Activated CD8-positive, alpha-beta memory T cell treated with anti-CD3 and anti-CD28 coated beads, Interleukin-2, amount 50 U/mL, for 24 hours (primary cell): ENCODE data around the gene ORC3.
"Not testable (repeated sequence)": the region's sequence is repeated elsewhere in the genome, so short reads cannot be mapped to it uniquely, and the experiment has no call there.

ENCODE experiments used
- DNase-seq: peaks from one replicate; pipeline ENCODE4 v3.0.0-alpha.2; 2020; ENCODE audit errors: extremely low read depth

Gene ORC3

GRCh38 chr6:87697581-87698546 lies 107.9 kb downstream of the ORC3 start:
- DNase-seq, result no peak

GRCh38 chr6:87698547-87699006 lies 108.6 kb downstream of the ORC3 start:
- DNase-seq, result no peak

GRCh38 chr6:87699576-87699975 lies 109.6 kb downstream of the ORC3 start:
- no peak for DNase-seq

DNA sequence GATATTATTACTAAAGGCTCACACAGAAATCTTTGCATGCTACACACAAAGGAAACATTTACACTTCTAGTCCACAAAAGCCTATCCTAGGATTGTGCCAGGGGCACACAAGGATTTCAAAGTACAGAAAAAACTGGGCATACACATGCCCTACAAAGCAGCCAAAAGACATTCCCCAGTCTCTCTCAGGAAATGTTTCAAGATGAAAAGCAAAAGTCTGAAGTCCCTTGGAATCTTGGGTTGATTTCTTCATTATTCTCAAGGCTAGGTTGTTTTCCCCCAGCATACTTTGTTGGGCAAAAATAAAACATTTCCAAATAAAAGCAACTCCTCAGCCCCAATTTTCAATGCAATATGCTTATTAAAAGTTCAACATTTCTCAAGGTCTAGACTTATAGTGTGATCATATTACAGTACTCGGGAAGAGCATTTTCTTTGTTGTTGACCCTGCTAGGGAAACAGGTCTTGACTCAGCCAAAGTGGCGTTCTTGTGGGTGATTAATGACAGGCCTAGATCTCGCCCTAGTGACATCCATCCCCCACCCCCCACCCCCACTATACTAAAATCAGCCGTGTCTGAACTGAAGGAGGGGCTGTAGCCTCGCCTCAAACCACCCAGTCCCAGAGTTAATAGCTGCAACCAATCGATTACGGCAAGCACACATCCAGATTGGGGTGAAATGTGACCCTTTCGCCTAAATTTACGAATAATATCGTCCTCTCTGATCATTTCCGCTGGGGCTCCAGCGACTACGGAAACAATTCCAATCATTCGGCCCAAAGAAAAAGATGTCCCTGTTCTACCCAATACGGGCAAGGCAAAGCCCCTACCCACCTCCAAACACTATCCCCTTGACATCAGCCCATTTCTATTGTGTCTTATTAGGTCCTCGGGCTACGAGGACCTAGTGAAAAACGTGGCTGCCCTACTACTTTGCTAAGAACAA lies 110.7 kb downstream of the ORC3 start:
- DNase-seq, result no peak

DNA sequence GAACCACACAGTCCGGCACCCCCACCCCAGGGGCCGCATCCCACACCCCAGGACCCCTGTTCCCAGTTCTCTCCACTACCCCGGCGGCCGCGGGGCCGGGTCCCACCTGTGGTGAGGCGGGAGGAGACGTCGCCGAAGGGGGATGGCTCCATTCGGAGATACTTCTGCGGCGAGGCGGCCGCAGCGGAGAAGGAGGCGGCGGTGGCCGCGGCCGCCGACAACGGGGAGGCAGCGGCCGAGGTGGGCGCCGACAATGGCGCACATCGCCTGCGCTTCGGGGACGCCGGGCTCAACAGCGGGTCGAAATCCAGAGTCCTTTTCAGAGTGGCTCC lies 111.4 kb downstream of the ORC3 start:
- no peak for DNase-seq

DNA sequence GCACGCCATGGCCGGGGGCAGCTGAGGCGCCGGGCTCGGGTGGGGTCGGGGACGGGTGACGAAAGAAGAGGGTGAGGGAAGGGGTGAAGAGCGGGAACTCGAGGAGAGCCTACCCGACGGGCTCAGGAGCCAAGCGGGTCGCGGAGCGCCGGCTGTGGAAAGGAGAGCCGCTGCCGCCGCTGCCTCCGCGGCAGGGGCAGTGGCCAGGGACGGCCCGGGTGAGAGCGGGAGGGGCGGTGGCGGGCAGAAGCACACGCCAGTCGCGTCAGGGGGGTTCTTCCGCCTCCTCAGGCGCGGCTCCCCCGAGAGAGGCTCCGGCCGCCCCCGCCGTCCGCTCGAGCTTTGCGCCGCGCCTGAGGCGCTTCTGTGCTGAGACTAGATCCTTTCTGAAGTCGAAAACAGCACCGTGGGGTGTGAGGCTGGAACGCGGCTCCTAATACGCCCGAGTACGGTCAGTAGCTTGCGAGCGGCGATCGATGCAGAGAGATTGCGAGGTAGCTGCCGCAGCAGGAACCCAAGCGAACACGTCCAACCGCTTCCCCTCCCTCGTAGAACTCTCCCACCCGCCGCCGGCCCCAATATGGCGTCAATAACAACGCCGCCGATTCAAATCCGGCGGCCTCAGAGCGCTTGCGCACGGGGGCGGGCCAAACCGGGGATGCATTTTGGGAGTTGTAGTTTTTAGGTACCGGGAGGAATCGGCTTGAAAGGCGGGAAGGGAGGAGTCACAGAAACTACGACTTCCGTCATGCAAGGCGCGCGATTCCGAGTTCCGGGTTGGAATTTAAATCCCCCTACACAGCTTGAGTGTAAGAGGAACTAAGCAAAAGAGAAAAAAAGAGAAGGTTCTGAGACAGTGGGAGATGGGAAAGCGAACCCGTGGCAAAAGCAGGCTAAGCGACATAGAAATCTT lies 112.0 kb downstream of the ORC3 start, which contains the start of gene AKIRIN2:
AKIRIN2 (minus strand) TSS at position 558 of the 913 bp plus-strand sequence; CDS start at position 9, 549 bp downstream.
- DNase-seq, result peak; percentile 90

DNA sequence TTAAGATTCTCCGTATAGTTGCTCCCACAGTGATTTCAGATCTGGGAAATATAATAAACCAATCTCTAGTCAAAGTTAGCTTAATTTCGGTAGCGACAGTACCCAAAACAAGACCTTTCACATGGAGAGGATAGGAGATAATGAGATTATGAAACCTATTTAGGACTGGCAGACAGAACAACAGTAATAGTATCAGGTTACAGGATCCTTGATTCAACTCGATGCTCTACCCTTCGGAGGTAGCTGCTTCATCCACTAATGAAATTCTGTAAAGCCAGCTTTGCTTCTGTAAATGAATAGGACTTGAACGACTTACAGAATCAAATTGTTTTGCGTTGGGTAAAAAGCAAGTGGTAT lies 112.6 kb downstream of the ORC3 start:
- no peak for DNase-seq

DNA sequence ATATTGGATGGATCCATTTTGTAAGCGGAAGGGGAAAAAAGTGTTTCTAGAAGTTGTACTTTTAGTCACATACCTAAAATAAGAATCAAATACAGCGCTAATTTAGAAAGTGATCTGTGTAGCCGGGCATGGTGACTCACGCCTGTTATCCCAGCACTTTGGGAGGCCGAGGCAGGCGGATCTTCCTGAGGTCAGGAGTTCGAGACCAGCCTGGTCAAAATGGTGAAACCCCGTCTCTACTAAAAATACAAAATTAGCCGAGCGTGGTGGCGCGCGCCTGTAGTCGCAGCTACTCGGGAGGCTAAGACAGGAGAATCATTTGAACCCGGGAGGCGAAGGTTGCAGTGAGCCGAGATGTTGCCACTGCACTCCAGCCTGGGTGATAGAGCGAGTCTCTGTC lies 113.1 kb downstream of the ORC3 start:
- not testable (repeated sequence) for DNase-seq

DNA sequence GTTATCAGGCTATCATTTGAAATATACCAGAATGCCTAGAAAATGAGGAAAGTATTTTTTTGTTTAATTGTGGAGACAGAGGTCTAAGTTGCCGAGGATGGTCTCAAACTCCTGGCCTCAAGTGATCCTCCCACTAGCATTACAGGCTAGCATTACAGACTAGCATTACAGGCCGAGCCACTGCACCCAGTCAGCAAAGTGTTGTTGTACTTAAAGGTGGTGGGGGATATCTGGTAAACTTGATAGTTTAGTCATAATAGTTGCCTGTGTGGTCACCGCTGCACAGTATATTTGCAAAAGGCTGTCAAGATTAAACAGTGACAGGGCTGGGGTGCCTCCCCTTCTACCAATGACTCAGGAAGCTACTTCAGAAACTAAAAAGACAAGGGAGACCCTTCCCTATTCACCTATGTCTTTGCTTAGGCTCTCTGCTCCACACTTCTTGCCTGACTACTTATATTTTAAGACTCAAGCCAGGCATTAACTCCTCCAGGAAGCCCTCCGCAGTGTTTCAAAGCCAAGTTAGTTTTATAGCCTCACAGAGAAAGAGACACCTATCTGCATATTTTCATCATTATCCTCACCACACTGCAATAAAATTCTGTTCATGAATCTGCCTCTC lies 115.2 kb downstream of the ORC3 start:
- no peak for DNase-seq

- DNase-seq, result no peak
These were observed 116.4 kb downstream of the ORC3 start for GRCh38 chr6:87706187-87706966.

GRCh38 chr6:87708581-87709427 lies 118.9 kb downstream of the ORC3 start:
- not testable (repeated sequence) for DNase-seq

GRCh38 chr6:87710090-87710489 lies 120.2 kb downstream of the ORC3 start:
- no peak for DNase-seq

- DNase-seq, result not testable (repeated sequence)
These were observed 122.8 kb downstream of the ORC3 start for GRCh38 chr6:87712713-87713112.

DNA sequence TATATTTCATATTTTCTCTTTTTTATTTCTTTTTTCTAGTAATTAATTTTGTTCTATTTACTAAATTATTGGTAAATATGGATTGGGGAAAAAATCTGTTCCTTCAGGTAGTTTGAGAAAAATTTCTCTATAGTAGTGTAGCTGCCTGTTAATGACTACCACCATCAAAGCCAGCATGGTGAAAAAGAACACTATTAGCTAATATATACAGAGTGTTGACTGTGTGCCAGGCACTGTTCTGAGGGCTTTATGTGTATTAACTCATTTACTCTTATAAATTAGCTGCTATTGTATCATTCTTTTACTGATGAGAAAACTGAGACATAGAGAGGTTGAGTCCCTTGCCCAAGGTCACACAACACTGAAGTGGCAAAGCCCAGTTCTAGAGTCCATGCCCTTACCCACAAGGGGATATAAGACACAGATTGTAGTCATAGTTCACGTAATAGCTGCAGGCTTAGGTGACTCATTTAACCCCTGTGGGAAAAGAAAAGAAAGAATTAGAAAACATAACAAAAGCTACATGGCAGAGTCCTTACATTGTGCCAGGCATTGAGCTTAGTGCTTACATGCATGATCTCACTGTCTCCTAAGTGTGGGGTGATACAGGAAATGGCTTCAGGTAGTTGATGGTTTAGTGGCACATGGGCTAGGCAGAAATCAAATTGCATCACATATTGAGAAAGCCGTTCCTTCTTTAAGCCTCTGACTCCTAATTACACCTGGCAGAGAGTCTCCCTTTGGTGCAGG lies 124.3 kb downstream of the ORC3 start:
- DNase-seq, result no peak
